Lower leg skin (tissue), 4 donors: ENCODE measurements around the gene DENND1B. TPM values are rescaled to one million over a fixed set of nuclear protein-coding genes. Genes with fewer than 3 reads are reported as not detected.

Source experiments
- DNase-seq, 2 donors: peaks; one replicate each; pipeline ENCODE4 v3.0.0-alpha.2; 2019; ENCODE audit warnings: low spot score in 2 of 2
- H3K4me3 ChIP-seq: fragments of 200-600 bp; sonication (generic); 2 replicates; pipeline ENCODE4 v1.5.1; 2017; ENCODE audit warnings: mild to moderate bottlenecking, low read depth; ENCODE audit not compliant: poor library complexity, severe bottlenecking
- CTCF ChIP-seq, 3 donors: fragments of 450-650 bp; IDR thresholded peaks; one replicate each; pipeline ENCODE4 v1.5.1; 2016; ENCODE audit warnings: antibody characterized with exemption in 3 of 3, mild to moderate bottlenecking in 3 of 3, moderate library complexity in 2 of 3
- POLR2A ChIP-seq, 2 donors: fragments of 450-650 bp; IDR thresholded peaks; one replicate each; pipeline ENCODE4 v1.6.1; 2016 to 2017; ENCODE audit warnings: antibody characterized with exemption in 2 of 2, mild to moderate bottlenecking in 1 of 2, moderate library complexity in 1 of 2
- whole genome bisulfite sequencing, 2 donors: methylation state at CpG; one replicate each; pipeline ENCODE4 v1.1.5; 2018; 5-methylcytosine and 5-hydroxymethylcytosine counted together
- intact Hi-C: fragments of 100-400 bp; cut with DNase I; formaldehyde crosslinking; loops from one replicate; pipeline ENCODE4 v1.15.0; 2023; ENCODE audit warnings: low total_unique reads
- total RNA-seq, 4 donors: library from RNA; depleted of rRNA; stranded (reverse); fragments of >200 nt; gene quantifications; one replicate each; pipeline ENCODE4 v1.1.0, GENCODE V29; 2016

The DENND1B gene
- total RNA-seq, 4 donors from 2014 or later = 5.5 to 12.4 (median 7.2) TPM

GRCh38 chr1:197800379-197801110 is 25.3 kb upstream of the DENND1B start:
- no peak overlapping the region for H3K4me3 ChIP-seq
- no peak for DNase-seq
- 77 to 84% methylated on average over 6 of the region's 6 CpGs for WGBS, 2 donors
- TF ChIP-seq POLR2A (IDR thresholded peaks at IDR 0.05) = no peak
- no peak for TF ChIP-seq CTCF (IDR thresholded peaks at IDR 0.05)
- intact Hi-C loops = no loop called here

- intact Hi-C loops = no loop called here
Observed at GRCh38 chr1:197799271-197799670, 24.0 kb upstream of the DENND1B start.

GRCh38 chr1:197798492-197798891 is 23.2 kb upstream of the DENND1B start:
- 64 to 94% methylated on average over 1 of the region's 1 CpG for WGBS, 2 donors
- intact Hi-C loops = no loop called here
- DNase-seq = no peak
- no peak for TF ChIP-seq POLR2A (IDR thresholded peaks at IDR 0.05)
- TF ChIP-seq CTCF (IDR thresholded peaks at IDR 0.05) = no peak
- H3K4me3 ChIP-seq = no peak overlapping the region

More at GRCh38 chr1:197799271-197799670, 24.0 kb upstream of the DENND1B start:
- no peak overlapping the region for H3K4me3 ChIP-seq
- no peak for DNase-seq
- TF ChIP-seq CTCF (IDR thresholded peaks at IDR 0.05) (no peak), POLR2A (IDR thresholded peaks at IDR 0.05) (no peak)

GRCh38 chr1:197797010-197797409 is 21.7 kb upstream of the DENND1B start:
- DNase-seq = no peak
- TF ChIP-seq POLR2A (IDR thresholded peaks at IDR 0.05) = no peak
- TF ChIP-seq CTCF (IDR thresholded peaks at IDR 0.05) = no peak
- H3K4me3 ChIP-seq = no peak overlapping the region
- intact Hi-C loops = no loop called here

GRCh38 chr1:197788741-197789739 is 13.8 kb upstream of the DENND1B start:
- WGBS, 2 donors = 77 to 86% methylated on average over 3 of the region's 3 CpGs
- no peak for DNase-seq
- intact Hi-C loops = no loop called here
- TF ChIP-seq CTCF (IDR thresholded peaks at IDR 0.05) (no peak), POLR2A (IDR thresholded peaks at IDR 0.05) (no peak)
- no peak overlapping the region for H3K4me3 ChIP-seq
